H9 (cell line): Measurements from ENCODE around the gene ADAMTS6. TPM values are rescaled to one million over a fixed set of nuclear protein-coding genes. Genes with fewer than 3 reads are reported as not detected.

Experiments used
- DNase-seq: peaks from one replicate; pipeline ENCODE4 v3.0.0-alpha.2; 2017
- H2AFZ ChIP-seq: one replicate; pipeline ENCODE4 v1.6.1; 2013; ENCODE audit warnings: mild to moderate bottlenecking, low read length, control low read depth, moderate library complexity
- H2AK5ac ChIP-seq: 2 replicates; pipeline ENCODE4 v1.6.1; 2013; ENCODE audit warnings: low read length, control low read depth, mixed read lengths; ENCODE audit not compliant: insufficient read length
- H2BK120ac ChIP-seq: one replicate; pipeline ENCODE4 v1.6.1; 2013; ENCODE audit warnings: low read depth, mild to moderate bottlenecking, low read length, control low read depth, inconsistent platforms; ENCODE audit not compliant: poor library complexity, severe bottlenecking
- H2BK12ac ChIP-seq: 2 replicates; pipeline ENCODE4 v1.6.1; 2013; ENCODE audit warnings: low read length, control low read depth, mixed read lengths, low read depth; ENCODE audit not compliant: insufficient read length
- H2BK15ac ChIP-seq: 2 replicates; pipeline ENCODE4 v1.6.1; 2013; ENCODE audit warnings: low read depth, low read length, control low read depth
- H2BK20ac ChIP-seq: one replicate; pipeline ENCODE4 v1.6.1; 2013; ENCODE audit warnings: low read depth, mild to moderate bottlenecking, low read length, control low read depth, inconsistent platforms; ENCODE audit not compliant: poor library complexity, severe bottlenecking
- H2BK5ac ChIP-seq: 2 replicates; pipeline ENCODE4 v1.6.1; 2013; ENCODE audit warnings: low read length, control low read depth, mixed read lengths; ENCODE audit not compliant: insufficient read length
- H3K14ac ChIP-seq: 2 replicates; pipeline ENCODE4 v1.6.1; 2013; ENCODE audit warnings: low read length, control low read depth; ENCODE audit not compliant: insufficient read depth
- H3K18ac ChIP-seq: 2 replicates; pipeline ENCODE4 v1.6.1; 2013; ENCODE audit warnings: low read depth, mild to moderate bottlenecking, mixed read lengths, low read length, control low read depth; ENCODE audit not compliant: insufficient read length
- H3K23ac ChIP-seq: 2 replicates; pipeline ENCODE4 v1.6.1; 2013; ENCODE audit warnings: low read length, control low read depth, mixed read lengths, low read depth; ENCODE audit not compliant: insufficient read length
- H3K23me2 ChIP-seq: 2 replicates; pipeline ENCODE4 v1.6.1; 2013; ENCODE audit warnings: low read depth, mild to moderate bottlenecking, mixed read lengths, low read length, control low read depth; ENCODE audit not compliant: insufficient read length, poor library complexity, severe bottlenecking
- H3K27ac ChIP-seq: 2 replicates; pipeline ENCODE4 v1.5.1; 2013; ENCODE audit warnings: low read length, control low read depth, mixed read lengths, low read depth; ENCODE audit not compliant: insufficient read length
- H3K27me3 ChIP-seq: 2 replicates; pipeline ENCODE4 v1.6.1; 2013; ENCODE audit warnings: low read length, control low read depth, inconsistent platforms; ENCODE audit not compliant: insufficient read depth
- H3K4ac ChIP-seq: 2 replicates; pipeline ENCODE4 v1.6.1; 2013; ENCODE audit warnings: low read depth, mild to moderate bottlenecking, control low read depth, inconsistent platforms, low read length, moderate library complexity
- H3K4me1 ChIP-seq: 2 replicates; pipeline ENCODE4 v1.6.1; 2013; ENCODE audit warnings: low read length, control low read depth, inconsistent platforms; ENCODE audit not compliant: insufficient read depth
- H3K4me2 ChIP-seq: 2 replicates; pipeline ENCODE4 v1.6.1; 2013; ENCODE audit warnings: low read length, control low read depth, mixed read lengths; ENCODE audit not compliant: insufficient read length, insufficient read depth
- H3K56ac ChIP-seq: 2 replicates; pipeline ENCODE4 v1.6.1; 2013; ENCODE audit warnings: low read depth, mild to moderate bottlenecking, mixed read lengths, low read length, control low read depth; ENCODE audit not compliant: insufficient read length
- H3K79me1 ChIP-seq: 2 replicates; pipeline ENCODE4 v1.6.1; 2013; ENCODE audit warnings: low read depth, mild to moderate bottlenecking, moderate library complexity, low read length, control low read depth, inconsistent platforms; ENCODE audit not compliant: insufficient read depth, poor library complexity, severe bottlenecking
- H3K79me2 ChIP-seq: 2 replicates; pipeline ENCODE4 v1.6.1; 2013; ENCODE audit warnings: low read length, control low read depth, inconsistent platforms; ENCODE audit not compliant: insufficient read depth
- H3K9ac ChIP-seq: 2 replicates; pipeline ENCODE4 v1.6.1; 2013; ENCODE audit warnings: low read length, control low read depth, mixed read lengths; ENCODE audit not compliant: insufficient read length; ENCODE audit errors: extremely low read depth
- H3K9me3 ChIP-seq: one replicate; pipeline ENCODE4 v1.6.1; 2013; ENCODE audit warnings: low read depth, low read length, inconsistent platforms; ENCODE audit not compliant: control insufficient read depth
- H3T11ph ChIP-seq: one replicate; pipeline ENCODE4 v1.6.1; 2013; ENCODE audit warnings: mild to moderate bottlenecking, low read length, control low read depth, inconsistent platforms
- H4K20me1 ChIP-seq: one replicate; pipeline ENCODE4 v1.6.1; 2013; ENCODE audit not compliant: control insufficient read depth, insufficient read length, insufficient read depth
- H4K5ac ChIP-seq: 2 replicates; pipeline ENCODE4 v1.6.1; 2013; ENCODE audit warnings: low read depth, mild to moderate bottlenecking, mixed read lengths, low read length, control low read depth; ENCODE audit not compliant: insufficient read length
- H4K8ac ChIP-seq: replicated peaks from 2 replicates; pipeline ENCODE4 v1.6.1; 2013; ENCODE audit warnings: low read length, control low read depth, mixed read lengths, low read depth; ENCODE audit not compliant: insufficient read length
- H4K91ac ChIP-seq: 2 replicates; pipeline ENCODE4 v1.6.1; 2013; ENCODE audit warnings: low read depth, mild to moderate bottlenecking, moderate library complexity, mixed read lengths, low read length, control low read depth; ENCODE audit not compliant: insufficient read length
- H3K27ac Mint-ChIP-seq, 3 experiments: 2 replicates in 2 of 3; 3 replicates in 1 of 3; pipeline ENCODE4 v1.8.0; 2020 to 2021; ENCODE audit warnings: mixed read lengths in 3 of 3, mild to moderate bottlenecking in 1 of 3, moderate library complexity in 1 of 3
- H3K27me3 Mint-ChIP-seq: 2 replicates; pipeline ENCODE4 v1.8.0; 2021; ENCODE audit warnings: low read depth, mild to moderate bottlenecking, moderate library complexity, mixed read lengths
- H3K36me3 Mint-ChIP-seq, 3 experiments: 2 replicates in 2 of 3; 3 replicates in 1 of 3; pipeline ENCODE4 v1.8.0; 2020 to 2021; ENCODE audit warnings: low read depth in 3 of 3, mixed read lengths in 3 of 3; ENCODE audit not compliant: insufficient read depth in 1 of 3
- H3K4me1 Mint-ChIP-seq, 2 experiments: 2 replicates each; pipeline ENCODE4 v1.8.0; 2020; ENCODE audit warnings: mixed read lengths in 2 of 2
- H3K4me3 Mint-ChIP-seq, 2 experiments: 2 replicates in 1 of 2; 3 replicates in 1 of 2; pipeline ENCODE4 v1.8.0; 2020 to 2021; ENCODE audit warnings: mild to moderate bottlenecking in 2 of 2, mixed read lengths in 2 of 2, moderate library complexity in 1 of 2
- H3K9me3 Mint-ChIP-seq, 2 experiments: 2 replicates in 1 of 2; 3 replicates in 1 of 2; pipeline ENCODE4 v1.8.0; 2020; ENCODE audit warnings: mild to moderate bottlenecking in 2 of 2, mixed read lengths in 2 of 2, moderate library complexity in 1 of 2
- WGBS: extraction: QIAGEN DNeasy Blood & Tissue Kit; methylation state at CpG from one replicate; pipeline ENCODE4 v1.1.7; 2013; ENCODE audit warnings: missing lambda C conversion rate, low lambda C conversion rate, mixed read lengths; ENCODE audit not compliant: insufficient read length; ENCODE audit errors: extremely low coverage; 5-methylcytosine and 5-hydroxymethylcytosine counted together
- total RNA-seq: library from RNA; stranded (reverse); gene quantifications from 2 replicates; pipeline ENCODE4 v1.2.1, GENCODE V29; 2021
- TF ChIP-seq, protein P1 (sequence below): fragments of 200-600 bp; sonication (generic); conservative IDR thresholded peaks from 3 replicates; pipeline ENCODE4 v1.8.0; 2021; ENCODE audit warnings: antibody characterized with exemption, mild to moderate bottlenecking

ADAMTS6 gene
- total RNA-seq, 1 experiment from 2014 or later, result 0.33 TPM

DNA sequence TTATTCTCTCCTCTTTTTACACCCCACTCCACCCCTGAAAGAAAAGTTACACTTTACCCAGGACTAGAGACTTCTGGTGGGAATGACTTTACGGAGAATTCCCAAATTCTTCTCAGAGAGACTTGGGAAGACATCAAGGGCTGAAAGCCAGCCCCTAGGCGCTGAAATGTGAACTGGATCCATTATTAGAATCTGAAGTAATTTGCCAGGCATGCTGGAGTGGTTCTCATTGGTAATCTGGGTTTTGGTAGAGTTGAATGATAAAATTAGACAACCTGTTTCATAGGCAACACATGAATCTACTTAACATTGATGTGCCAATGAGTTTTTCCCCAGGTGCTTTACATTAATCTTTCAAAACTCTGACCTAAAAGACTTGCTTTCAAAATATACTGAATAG, 324.8 kb downstream of the ADAMTS6 start:
- no peak overlapping the region for H2BK15ac ChIP-seq
- no peak overlapping the region for H2BK20ac ChIP-seq
- H3K27ac ChIP-seq, result no peak overlapping the region
- no peak overlapping the region for H3T11ph ChIP-seq
- no peak overlapping the region for H2AFZ ChIP-seq
- H2BK12ac ChIP-seq, result no peak overlapping the region
- H4K5ac ChIP-seq, result no peak overlapping the region
- no peak overlapping the region for H3K4me3 Mint-ChIP-seq
- no peaks in the 10 kb centered on the region; a peak in 1 of 7 replicates for H3K36me3 Mint-ChIP-seq
- WGBS, result no CpG with 5 or more reads among the region's 2 CpGs
- no peak overlapping the region for H4K8ac ChIP-seq
- H2BK5ac ChIP-seq, result no peak overlapping the region
- H3K79me2 ChIP-seq, result no peaks in the 10 kb centered on the region
- H3K56ac ChIP-seq, result no peak overlapping the region
- H3K18ac ChIP-seq, result no peak overlapping the region
- no peak overlapping the region for H3K14ac ChIP-seq
- no peaks in the 10 kb centered on the region for H4K20me1 ChIP-seq
- TF ChIP-seq, protein P1, sequence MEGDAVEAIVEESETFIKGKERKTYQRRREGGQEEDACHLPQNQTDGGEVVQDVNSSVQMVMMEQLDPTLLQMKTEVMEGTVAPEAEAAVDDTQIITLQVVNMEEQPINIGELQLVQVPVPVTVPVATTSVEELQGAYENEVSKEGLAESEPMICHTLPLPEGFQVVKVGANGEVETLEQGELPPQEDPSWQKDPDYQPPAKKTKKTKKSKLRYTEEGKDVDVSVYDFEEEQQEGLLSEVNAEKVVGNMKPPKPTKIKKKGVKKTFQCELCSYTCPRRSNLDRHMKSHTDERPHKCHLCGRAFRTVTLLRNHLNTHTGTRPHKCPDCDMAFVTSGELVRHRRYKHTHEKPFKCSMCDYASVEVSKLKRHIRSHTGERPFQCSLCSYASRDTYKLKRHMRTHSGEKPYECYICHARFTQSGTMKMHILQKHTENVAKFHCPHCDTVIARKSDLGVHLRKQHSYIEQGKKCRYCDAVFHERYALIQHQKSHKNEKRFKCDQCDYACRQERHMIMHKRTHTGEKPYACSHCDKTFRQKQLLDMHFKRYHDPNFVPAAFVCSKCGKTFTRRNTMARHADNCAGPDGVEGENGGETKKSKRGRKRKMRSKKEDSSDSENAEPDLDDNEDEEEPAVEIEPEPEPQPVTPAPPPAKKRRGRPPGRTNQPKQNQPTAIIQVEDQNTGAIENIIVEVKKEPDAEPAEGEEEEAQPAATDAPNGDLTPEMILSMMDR, result no peak
- no peaks in the 10 kb centered on the region for H3K79me1 ChIP-seq
- H2AK5ac ChIP-seq, result no peak overlapping the region
- no peaks in the 10 kb centered on the region for H3K4me1 ChIP-seq
- no peak overlapping the region for H3K9ac ChIP-seq
- H2BK120ac ChIP-seq, result no peak overlapping the region
- no peak overlapping the region for H3K4ac ChIP-seq
- H4K91ac ChIP-seq, result no peak overlapping the region
- H3K9me3 ChIP-seq, result no peaks in the 10 kb centered on the region
- H3K4me2 ChIP-seq, result no peak overlapping the region
- H3K27ac Mint-ChIP-seq, result no peak overlapping the region
- H3K23me2 ChIP-seq, result no peaks in the 10 kb centered on the region
- peaks cover 0 to 6% of the 10 kb centered on the region in 2 experiments; a peak in 2 of 4 replicates for H3K4me1 Mint-ChIP-seq
- peaks cover 2 to 5% of the 10 kb centered on the region in 2 experiments; a peak in 2 of 5 replicates for H3K9me3 Mint-ChIP-seq
- no peaks in the 10 kb centered on the region for H3K27me3 Mint-ChIP-seq
- no peak for DNase-seq
- no peak overlapping the region for H3K23ac ChIP-seq
- no peaks in the 10 kb centered on the region for H3K27me3 ChIP-seq
